Chondrocyte (in vitro differentiated cells): Measurements from ENCODE around the gene NR3C2. TPM values are rescaled to one million over a fixed set of nuclear protein-coding genes. Genes with fewer than 3 reads are reported as not detected.
A peak's percentile ranks its signal among the peaks of the same experiment; 100 is the strongest.

ENCODE experiments used
- DNase-seq: peaks from one replicate; pipeline ENCODE4 v3.0.0; 2021; ENCODE audit warnings: mixed read lengths, low spot score
- H3K27ac Mint-ChIP-seq: one replicate; pipeline ENCODE4 v1.8.0; 2021; ENCODE audit warnings: mild to moderate bottlenecking, moderate library complexity, mixed read lengths; ENCODE audit not compliant: unreplicated experiment
- H3K27me3 Mint-ChIP-seq: 2 replicates; pipeline ENCODE4 v1.8.0; 2021; ENCODE audit warnings: low read depth, mixed read lengths
- H3K36me3 Mint-ChIP-seq: 2 replicates; pipeline ENCODE4 v1.8.0; 2021; ENCODE audit warnings: low read depth, mixed read lengths
- H3K4me1 Mint-ChIP-seq: 2 replicates; pipeline ENCODE4 v1.8.0; 2021; ENCODE audit warnings: low read depth, mild to moderate bottlenecking, mixed read lengths
- H3K4me3 Mint-ChIP-seq: one replicate; pipeline ENCODE4 v1.8.0; 2021; ENCODE audit warnings: mild to moderate bottlenecking, moderate library complexity, mixed read lengths; ENCODE audit not compliant: unreplicated experiment
- H3K9me3 Mint-ChIP-seq: 2 replicates; pipeline ENCODE4 v1.8.0; 2021; ENCODE audit warnings: low read depth, mixed read lengths
- total RNA-seq: library from RNA; stranded (reverse); gene quantifications from 3 replicates; pipeline ENCODE4 v1.2.1, GENCODE V29; 2021
- TF ChIP-seq, protein P1 (sequence below): fragments of 200-600 bp; sonication (generic); IDR thresholded peaks from 2 replicates; pipeline ENCODE4 v1.5.0; 2021; ENCODE audit warnings: antibody characterized with exemption, mild to moderate bottlenecking, moderate library complexity

The NR3C2 gene
- total RNA-seq, 1 donor from 2014 or later: 0.20 TPM

GRCh38 chr4:148447681-148448080, 5.5 kb upstream of the NR3C2 start:
- H3K4me1 Mint-ChIP-seq: peaks cover 19% of the 10 kb centered on the region
- H3K27ac Mint-ChIP-seq: no peak overlapping the region
- no peak overlapping the region for H3K4me3 Mint-ChIP-seq
- H3K36me3 Mint-ChIP-seq: peaks cover 3% of the 10 kb centered on the region
- TF ChIP-seq, protein P1, sequence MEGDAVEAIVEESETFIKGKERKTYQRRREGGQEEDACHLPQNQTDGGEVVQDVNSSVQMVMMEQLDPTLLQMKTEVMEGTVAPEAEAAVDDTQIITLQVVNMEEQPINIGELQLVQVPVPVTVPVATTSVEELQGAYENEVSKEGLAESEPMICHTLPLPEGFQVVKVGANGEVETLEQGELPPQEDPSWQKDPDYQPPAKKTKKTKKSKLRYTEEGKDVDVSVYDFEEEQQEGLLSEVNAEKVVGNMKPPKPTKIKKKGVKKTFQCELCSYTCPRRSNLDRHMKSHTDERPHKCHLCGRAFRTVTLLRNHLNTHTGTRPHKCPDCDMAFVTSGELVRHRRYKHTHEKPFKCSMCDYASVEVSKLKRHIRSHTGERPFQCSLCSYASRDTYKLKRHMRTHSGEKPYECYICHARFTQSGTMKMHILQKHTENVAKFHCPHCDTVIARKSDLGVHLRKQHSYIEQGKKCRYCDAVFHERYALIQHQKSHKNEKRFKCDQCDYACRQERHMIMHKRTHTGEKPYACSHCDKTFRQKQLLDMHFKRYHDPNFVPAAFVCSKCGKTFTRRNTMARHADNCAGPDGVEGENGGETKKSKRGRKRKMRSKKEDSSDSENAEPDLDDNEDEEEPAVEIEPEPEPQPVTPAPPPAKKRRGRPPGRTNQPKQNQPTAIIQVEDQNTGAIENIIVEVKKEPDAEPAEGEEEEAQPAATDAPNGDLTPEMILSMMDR: no peak
- no peaks in the 10 kb centered on the region for H3K9me3 Mint-ChIP-seq
- peaks cover 43% of the 10 kb centered on the region for H3K27me3 Mint-ChIP-seq
- DNase-seq: no peak

DNA sequence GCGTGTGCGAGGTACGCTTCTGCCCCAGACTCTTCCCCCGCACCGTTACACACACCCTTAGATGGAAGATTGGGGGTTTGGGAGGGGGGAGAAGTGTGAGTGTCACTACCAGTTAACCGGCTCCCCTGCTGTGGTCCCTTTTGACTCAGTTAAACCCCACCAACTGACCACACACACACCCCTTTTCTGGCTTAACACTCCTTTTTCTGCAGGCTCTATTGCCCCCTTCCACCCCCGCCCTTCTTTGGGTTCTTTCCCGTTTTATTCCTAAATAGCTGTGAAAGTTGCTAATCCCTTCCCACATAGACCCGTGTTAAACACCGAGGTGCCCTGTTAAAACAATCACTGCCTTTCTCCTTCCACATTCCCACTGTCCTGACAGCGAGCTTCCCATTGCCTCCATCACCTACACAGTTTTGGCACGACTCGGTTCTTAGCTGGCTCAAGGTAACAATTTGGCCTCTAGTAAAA, 3.7 kb upstream of the NR3C2 start:
- TF ChIP-seq, protein P1: no peak
- Mint-ChIP-seq H3K36me3 (peaks cover 3% of the 10 kb centered on the region), H3K27me3 (peaks cover 47% of the 10 kb centered on the region), H3K4me3 (peak overlapping the region; percentile 62), H3K27ac (no peak overlapping the region), H3K9me3 (no peaks in the 10 kb centered on the region), H3K4me1 (peaks cover 28% of the 10 kb centered on the region)
- DNase-seq: no peak

GRCh38 chr4:148445071-148445859, 3.1 kb upstream of the NR3C2 start:
- Mint-ChIP-seq H3K27ac (no peak overlapping the region), H3K4me3 (peak overlapping the region; percentile 62), H3K27me3 (peaks cover 53% of the 10 kb centered on the region), H3K4me1 (peaks cover 28% of the 10 kb centered on the region), H3K36me3 (peaks cover 3% of the 10 kb centered on the region), H3K9me3 (no peaks in the 10 kb centered on the region)
- TF ChIP-seq, protein P1: no peak
- peak; percentile 70 for DNase-seq

DNA sequence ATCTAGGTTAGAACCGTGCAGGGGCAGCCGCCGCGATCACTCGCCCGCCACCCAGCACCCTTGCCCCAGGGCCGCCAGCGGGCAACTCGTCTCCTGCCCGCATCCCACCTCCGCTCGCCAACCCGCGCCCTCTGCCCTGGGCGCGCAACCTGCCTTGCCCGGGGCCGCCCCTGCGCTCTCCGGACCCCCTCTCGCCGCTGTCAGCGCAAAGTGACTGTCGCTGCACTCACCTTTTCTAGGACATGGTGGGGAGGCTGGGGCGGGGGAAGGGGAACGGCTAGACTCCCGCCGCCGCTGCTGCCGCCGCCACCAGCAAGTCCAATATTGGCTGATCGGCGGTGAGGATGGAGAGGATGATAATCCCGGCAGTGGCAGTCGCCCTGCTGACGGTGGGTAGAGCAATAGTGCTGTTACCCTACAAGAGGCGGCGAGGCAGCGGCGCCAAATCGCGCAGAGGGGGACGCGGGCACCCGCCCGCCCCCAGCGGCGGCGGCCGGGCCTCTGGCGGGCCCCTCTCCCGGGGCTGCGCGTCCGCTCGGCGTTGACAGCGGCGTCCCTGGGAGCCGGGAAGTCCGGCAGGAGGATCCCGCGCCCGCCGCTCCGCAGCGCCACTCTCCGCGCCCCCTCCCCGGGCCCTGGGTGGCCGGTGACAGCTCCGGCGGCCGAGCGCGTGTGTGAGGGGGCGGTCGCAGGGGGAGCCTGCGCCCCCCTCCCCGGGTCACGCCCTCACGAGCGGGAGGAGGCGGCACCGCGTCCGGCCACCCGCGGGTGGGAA, 2.3 kb upstream of the NR3C2 start:
- H3K4me1 Mint-ChIP-seq: peaks cover 28% of the 10 kb centered on the region
- peaks cover 3% of the 10 kb centered on the region for H3K36me3 Mint-ChIP-seq
- TF ChIP-seq, protein P1: peak; percentile 22
- peaks cover 58% of the 10 kb centered on the region for H3K27me3 Mint-ChIP-seq
- peak overlapping the region; percentile 68 for H3K4me3 Mint-ChIP-seq
- peak; percentile 67 for DNase-seq
- no peak overlapping the region for H3K27ac Mint-ChIP-seq
- H3K9me3 Mint-ChIP-seq: no peaks in the 10 kb centered on the region

- Mint-ChIP-seq H3K27me3 (peaks cover 59% of the 10 kb centered on the region), H3K9me3 (no peaks in the 10 kb centered on the region), H3K4me3 (peak overlapping the region; percentile 92), H3K27ac (no peak overlapping the region), H3K4me1 (peaks cover 28% of the 10 kb centered on the region), H3K36me3 (peaks cover 3% of the 10 kb centered on the region)
- TF ChIP-seq, protein P1: no peak
- DNase-seq: peak; percentile 79
These were observed 1.5 kb upstream of the NR3C2 start for GRCh38 chr4:148443512-148444295.
